ENCODE measurements around the gene PROSER3. TPM values are rescaled to one million over a fixed set of nuclear protein-coding genes. Genes with fewer than 3 reads are reported as not detected.
A peak's percentile ranks its signal among the peaks of the same experiment; 100 is the strongest.

Gene PROSER3
- total RNA-seq, 4 donors from 2014 or later, result 1.0 to 52.6 (median 4.1) TPM

DNA sequence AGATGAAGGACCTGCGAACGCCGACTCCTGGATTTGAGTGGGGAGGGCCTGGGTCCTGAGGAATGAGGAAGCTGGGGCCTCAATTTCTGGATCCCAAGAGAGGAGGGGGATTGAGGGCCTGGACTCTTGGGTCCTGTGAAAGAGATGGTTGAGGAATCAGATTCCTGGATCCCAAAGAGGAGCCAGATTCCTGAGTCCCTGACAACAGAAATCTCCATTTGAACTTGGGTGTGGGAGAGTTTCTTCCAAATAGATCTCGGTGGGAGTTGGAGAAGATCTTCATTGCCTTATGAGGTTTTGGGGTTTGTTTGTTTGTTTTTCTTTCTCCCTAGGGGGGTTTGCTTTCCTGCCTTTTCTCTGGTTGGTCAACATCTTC is 11.9 kb upstream of the PROSER3 start:
- peak overlapping the region; percentile 92 to 100 for H3K4me3 ChIP-seq
- intact Hi-C loops (cut with DNase I; ENCODE audit: low total_unique reads), result no loop called here
- H3K36me3 ChIP-seq, result no peaks in the 10 kb centered on the region
- H3K27me3 ChIP-seq, result no peaks in the 10 kb centered on the region
- peak overlapping the region; percentile 100 for H3K27ac ChIP-seq
- peaks cover 6 to 23% of the 10 kb centered on the region in 2 donors for H3K4me1 ChIP-seq
- H3K9me3 ChIP-seq, result no peaks in the 10 kb centered on the region
- DNase-seq, result no peak
- TF ChIP-seq POLR2A (IDR thresholded peaks at IDR 0.05), result no peak
- TF ChIP-seq, protein P1, sequence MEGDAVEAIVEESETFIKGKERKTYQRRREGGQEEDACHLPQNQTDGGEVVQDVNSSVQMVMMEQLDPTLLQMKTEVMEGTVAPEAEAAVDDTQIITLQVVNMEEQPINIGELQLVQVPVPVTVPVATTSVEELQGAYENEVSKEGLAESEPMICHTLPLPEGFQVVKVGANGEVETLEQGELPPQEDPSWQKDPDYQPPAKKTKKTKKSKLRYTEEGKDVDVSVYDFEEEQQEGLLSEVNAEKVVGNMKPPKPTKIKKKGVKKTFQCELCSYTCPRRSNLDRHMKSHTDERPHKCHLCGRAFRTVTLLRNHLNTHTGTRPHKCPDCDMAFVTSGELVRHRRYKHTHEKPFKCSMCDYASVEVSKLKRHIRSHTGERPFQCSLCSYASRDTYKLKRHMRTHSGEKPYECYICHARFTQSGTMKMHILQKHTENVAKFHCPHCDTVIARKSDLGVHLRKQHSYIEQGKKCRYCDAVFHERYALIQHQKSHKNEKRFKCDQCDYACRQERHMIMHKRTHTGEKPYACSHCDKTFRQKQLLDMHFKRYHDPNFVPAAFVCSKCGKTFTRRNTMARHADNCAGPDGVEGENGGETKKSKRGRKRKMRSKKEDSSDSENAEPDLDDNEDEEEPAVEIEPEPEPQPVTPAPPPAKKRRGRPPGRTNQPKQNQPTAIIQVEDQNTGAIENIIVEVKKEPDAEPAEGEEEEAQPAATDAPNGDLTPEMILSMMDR (IDR thresholded peaks at IDR 0.05), result no peak

- peaks cover 6 to 23% of the 10 kb centered on the region in 2 donors for H3K4me1 ChIP-seq
Measured at GRCh38 chr19:35746531-35746930, 11.4 kb upstream of the PROSER3 start.

DNA sequence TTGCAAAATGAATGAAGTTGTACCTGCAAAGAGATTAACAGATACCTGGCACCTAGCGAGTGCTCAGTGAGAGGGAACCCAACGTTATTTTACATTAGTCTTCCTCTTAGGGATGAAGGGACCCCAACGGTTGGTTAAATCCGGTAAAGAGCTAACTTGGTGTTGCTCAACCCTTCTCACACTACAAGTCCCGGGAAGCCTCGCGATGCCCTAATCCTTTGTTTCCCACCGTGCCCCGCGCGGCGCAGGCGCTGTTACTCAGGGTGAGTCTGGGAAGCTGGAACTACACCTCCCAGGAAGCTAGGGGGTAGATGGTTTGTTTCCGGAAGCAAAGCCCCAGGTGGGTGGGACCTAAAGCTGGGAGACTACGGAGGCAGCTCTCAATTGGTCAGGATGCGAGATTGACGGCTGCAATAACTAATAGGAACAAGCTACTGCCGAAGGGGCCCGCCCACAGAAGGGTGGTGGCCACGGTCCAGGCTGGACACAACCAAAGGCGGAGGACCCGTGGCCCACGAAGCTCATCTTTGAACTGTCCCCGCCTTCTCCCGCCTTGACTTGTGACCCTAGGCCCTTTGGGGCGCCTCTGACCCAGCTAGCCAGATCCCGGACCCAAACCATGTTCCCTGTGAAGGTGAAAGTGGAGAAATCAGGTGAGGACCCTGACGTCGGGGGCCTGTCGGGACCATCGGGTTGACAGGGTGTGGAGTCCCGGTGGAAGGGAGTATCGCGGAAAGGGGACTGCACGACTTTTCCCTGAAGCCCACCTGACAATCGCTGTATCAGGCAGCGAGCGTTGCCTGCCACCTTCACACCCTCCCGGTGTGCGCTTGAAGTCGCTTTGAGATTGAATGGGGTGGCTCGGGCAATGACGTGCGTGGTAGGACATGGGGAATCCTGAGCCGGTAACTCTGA is 9.6 kb upstream of the PROSER3 start, which contains the start of gene LIN37:
TSS of gene LIN37 (plus strand) at position 471 of the 915 bp plus-strand sequence. CDS start at position 620, 149 bp downstream.
- TF ChIP-seq, protein P1 (IDR thresholded peaks at IDR 0.05), result peak in 2 of 4 experiments; percentile 43 to 50
- peak; percentile 91 to 96 for TF ChIP-seq POLR2A (IDR thresholded peaks at IDR 0.05)
- Histone ChIP-seq H3K27me3 (no peaks in the 10 kb centered on the region), H3K4me1 (peaks cover 6 to 23% of the 10 kb centered on the region in 2 donors), H3K4me3 (peak within 1 kb of the TSS; percentile 88), H3K36me3 (no peaks in the 10 kb centered on the region), H3K9me3 (no peaks in the 10 kb centered on the region), H3K27ac (peak within 1 kb of the TSS; percentile 80 to 88)
- peak; percentile 98 to 100 for DNase-seq
- intact Hi-C loops (cut with DNase I; ENCODE audit: low total_unique reads), result no loop called here

More at GRCh38 chr19:35746531-35746930, 11.4 kb upstream of the PROSER3 start:
- Histone ChIP-seq H3K27ac (peak overlapping the region in 1 of 2 donors; percentile 100), H3K4me3 (peak overlapping the region in 1 of 2 donors; percentile 92), H3K9me3 (no peaks in the 10 kb centered on the region), H3K27me3 (no peaks in the 10 kb centered on the region), H3K36me3 (no peaks in the 10 kb centered on the region)
- no peak for DNase-seq
- intact Hi-C loops (cut with DNase I; ENCODE audit: low total_unique reads), result no loop called here
- TF ChIP-seq, protein P1 (IDR thresholded peaks at IDR 0.05), result no peak
- TF ChIP-seq POLR2A (IDR thresholded peaks at IDR 0.05), result no peak

DNA sequence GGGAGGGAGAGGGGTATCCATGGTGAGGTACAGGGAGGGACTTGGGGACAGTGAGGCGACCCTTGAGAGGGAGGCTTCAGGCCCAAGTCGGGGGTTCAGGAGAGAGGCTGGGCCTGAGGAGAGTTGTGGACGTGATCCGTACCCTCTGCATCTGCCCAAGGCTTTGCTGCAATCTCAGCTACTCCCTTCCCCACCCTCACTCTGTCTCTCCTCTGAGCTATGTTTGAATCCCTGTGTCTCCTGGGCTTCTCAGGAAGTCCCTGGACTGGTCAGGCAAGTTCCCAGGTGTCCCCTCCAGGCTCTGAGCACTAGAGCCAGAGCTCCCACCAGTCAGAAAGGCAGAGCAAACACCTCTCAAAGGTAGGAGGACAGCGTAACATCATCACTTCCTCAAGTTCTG is 7.8 kb upstream of the PROSER3 start:
- H3K27ac ChIP-seq, result no peak overlapping the region
- no peaks in the 10 kb centered on the region for H3K36me3 ChIP-seq
- no peaks in the 10 kb centered on the region for H3K27me3 ChIP-seq
- TF ChIP-seq POLR2A (IDR thresholded peaks at IDR 0.05), result no peak
- TF ChIP-seq, protein P1 (IDR thresholded peaks at IDR 0.05), result no peak
- no peak overlapping the region for H3K4me3 ChIP-seq
- H3K4me1 ChIP-seq, result peaks cover 6 to 31% of the 10 kb centered on the region in 2 donors
- DNase-seq, result no peak
- no peaks in the 10 kb centered on the region for H3K9me3 ChIP-seq
- intact Hi-C loops (cut with DNase I; ENCODE audit: low total_unique reads), result no loop called here

Measured in uterus (tissue), 4 donors.